Upper lobe of right lung (tissue), 1 donor: ENCODE measurements around the gene SSBP2. TPM values are rescaled to one million over a fixed set of nuclear protein-coding genes. Genes with fewer than 3 reads are reported as not detected.

Source experiments
- ATAC-seq: fragments of 200-7000 bp; cut with Tn5 transposase; one replicate; pipeline ENCODE4 v1.9.1; 2020; ENCODE audit warnings: mild to moderate bottlenecking, moderate library complexity
- DNase-seq: peaks from one replicate; pipeline ENCODE4 v3.0.0-alpha.2; 2020
- H3K27ac ChIP-seq: fragments of 200-600 bp; one replicate; pipeline ENCODE4 v1.8.0; 2022
- H3K27me3 ChIP-seq: fragments of 200-600 bp; one replicate; pipeline ENCODE4 v1.8.0; 2022; ENCODE audit warnings: mild to moderate bottlenecking
- H3K36me3 ChIP-seq: fragments of 200-600 bp; one replicate; pipeline ENCODE4 v1.8.0; 2022
- H3K4me1 ChIP-seq: fragments of 200-600 bp; one replicate; pipeline ENCODE4 v1.8.0; 2022
- H3K4me3 ChIP-seq: fragments of 200-600 bp; one replicate; pipeline ENCODE4 v1.8.0; 2022; ENCODE audit warnings: mild to moderate bottlenecking
- H3K9me3 ChIP-seq: fragments of 200-600 bp; one replicate; pipeline ENCODE4 v1.8.0; 2022
- intact Hi-C: fragments of 100-400 bp; cut with DNase I; formaldehyde crosslinking; loops from one replicate; pipeline ENCODE4 v1.11.0; 2022
- total RNA-seq: library from RNA; stranded (reverse); fragmentation: NEBNext Ultra II Directional; extraction: Animal tissue kit (Norgen Biotek cat#: 25700); gene quantifications from one replicate; pipeline ENCODE4 v1.2.1, GENCODE V29; 2021
- TF ChIP-seq, protein P1 (sequence below): fragments of 200-600 bp; IDR thresholded peaks from one replicate; pipeline ENCODE4 v1.8.0; 2022; ENCODE audit warnings: antibody characterized with exemption
- donor health status: DM: no; HTN: yes; CAD: no; lungs with severe emphysema.

Gene SSBP2
- total RNA-seq, 1 donor from 2014 or later = 43.8 TPM

DNA sequence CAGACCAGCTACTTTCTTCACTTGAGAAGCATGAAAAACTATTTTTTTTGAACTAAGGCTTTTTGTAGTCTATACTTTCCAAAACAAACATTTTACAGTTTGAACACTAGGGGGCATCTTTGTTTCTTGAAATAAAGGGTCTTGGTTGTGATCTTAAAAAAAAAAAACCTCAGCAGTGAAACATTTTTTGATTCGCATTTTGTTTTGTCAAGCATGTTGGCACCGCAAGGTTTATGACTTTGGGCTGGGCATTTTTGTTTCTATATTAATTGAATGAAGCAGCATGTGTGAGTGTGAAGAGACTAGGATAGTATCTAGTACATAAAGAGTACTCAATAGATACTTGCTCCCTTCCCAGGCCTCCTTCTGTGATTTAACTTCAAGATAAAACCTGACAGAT lies 325.3 kb downstream of the SSBP2 start:
- no peak for DNase-seq
- peak overlapping the region; percentile 31 for H3K27ac ChIP-seq
- intact Hi-C loops = no loop called here

DNA sequence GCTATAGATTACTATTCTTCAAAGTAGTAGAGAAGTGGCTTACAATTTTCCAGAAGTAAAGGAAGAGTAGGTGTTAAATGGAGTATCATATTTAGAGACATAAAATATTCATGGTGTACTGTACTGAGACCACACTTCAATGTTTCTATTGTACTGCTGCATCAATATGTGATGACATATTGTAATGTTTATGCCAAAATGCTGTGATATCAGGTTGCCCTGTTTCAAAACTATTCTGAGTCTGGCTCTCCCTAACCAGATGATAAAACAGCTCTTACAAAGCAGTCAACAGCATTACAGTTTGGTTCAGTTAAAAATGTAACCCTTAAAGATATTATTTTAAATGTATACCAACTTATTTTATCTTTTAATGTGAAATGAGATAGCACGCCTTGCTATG lies 326.2 kb downstream of the SSBP2 start:
- intact Hi-C loops = no loop called here

More for the DNA sequence above, 325.3 kb downstream of the SSBP2 start:
- Histone ChIP-seq H3K9me3 (no peaks in the 10 kb centered on the region), H3K27me3 (no peaks in the 10 kb centered on the region), H3K36me3 (no peaks in the 10 kb centered on the region), H3K4me3 (no peak overlapping the region), H3K4me1 (peaks cover 17% of the 10 kb centered on the region)
- ATAC-seq = peak; percentile 58
- TF ChIP-seq, protein P1, sequence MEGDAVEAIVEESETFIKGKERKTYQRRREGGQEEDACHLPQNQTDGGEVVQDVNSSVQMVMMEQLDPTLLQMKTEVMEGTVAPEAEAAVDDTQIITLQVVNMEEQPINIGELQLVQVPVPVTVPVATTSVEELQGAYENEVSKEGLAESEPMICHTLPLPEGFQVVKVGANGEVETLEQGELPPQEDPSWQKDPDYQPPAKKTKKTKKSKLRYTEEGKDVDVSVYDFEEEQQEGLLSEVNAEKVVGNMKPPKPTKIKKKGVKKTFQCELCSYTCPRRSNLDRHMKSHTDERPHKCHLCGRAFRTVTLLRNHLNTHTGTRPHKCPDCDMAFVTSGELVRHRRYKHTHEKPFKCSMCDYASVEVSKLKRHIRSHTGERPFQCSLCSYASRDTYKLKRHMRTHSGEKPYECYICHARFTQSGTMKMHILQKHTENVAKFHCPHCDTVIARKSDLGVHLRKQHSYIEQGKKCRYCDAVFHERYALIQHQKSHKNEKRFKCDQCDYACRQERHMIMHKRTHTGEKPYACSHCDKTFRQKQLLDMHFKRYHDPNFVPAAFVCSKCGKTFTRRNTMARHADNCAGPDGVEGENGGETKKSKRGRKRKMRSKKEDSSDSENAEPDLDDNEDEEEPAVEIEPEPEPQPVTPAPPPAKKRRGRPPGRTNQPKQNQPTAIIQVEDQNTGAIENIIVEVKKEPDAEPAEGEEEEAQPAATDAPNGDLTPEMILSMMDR = peak; percentile 59

DNA sequence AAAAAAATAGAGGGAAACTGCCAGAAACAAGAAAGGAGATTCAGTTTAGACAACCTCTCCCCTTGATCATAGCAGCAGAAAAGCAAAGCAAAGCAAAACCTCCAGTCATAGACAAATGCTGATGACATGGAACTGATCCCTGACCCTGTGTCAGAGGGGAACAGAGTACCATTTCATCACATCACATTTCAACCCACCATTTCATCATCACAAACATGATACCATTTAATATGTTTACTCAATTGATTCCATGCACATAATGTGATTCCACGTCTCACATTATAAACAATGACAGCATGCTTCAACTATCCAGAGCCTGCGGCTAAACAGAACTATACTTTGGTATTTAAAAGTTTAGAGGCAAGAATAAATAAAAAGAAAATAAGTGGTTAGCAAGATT lies 328.2 kb downstream of the SSBP2 start:
- Histone ChIP-seq H3K9me3 (no peaks in the 10 kb centered on the region), H3K27ac (peak overlapping the region; percentile 3), H3K36me3 (peaks cover 10% of the 10 kb centered on the region), H3K4me3 (no peak overlapping the region), H3K27me3 (no peaks in the 10 kb centered on the region), H3K4me1 (peaks cover 17% of the 10 kb centered on the region)
- intact Hi-C loops = no loop called here
- TF ChIP-seq, protein P1 = no peak
- DNase-seq (no peak), ATAC-seq (no peak)

More for the DNA sequence above, 326.2 kb downstream of the SSBP2 start:
- no peaks in the 10 kb centered on the region for H3K27me3 ChIP-seq
- DNase-seq (no peak), ATAC-seq (no peak)
- TF ChIP-seq, protein P1 = no peak
- no peaks in the 10 kb centered on the region for H3K9me3 ChIP-seq
- H3K4me3 ChIP-seq = no peak overlapping the region
- peaks cover 17% of the 10 kb centered on the region for H3K4me1 ChIP-seq
- H3K36me3 ChIP-seq = peaks cover 7% of the 10 kb centered on the region
- H3K27ac ChIP-seq = no peak overlapping the region

DNA sequence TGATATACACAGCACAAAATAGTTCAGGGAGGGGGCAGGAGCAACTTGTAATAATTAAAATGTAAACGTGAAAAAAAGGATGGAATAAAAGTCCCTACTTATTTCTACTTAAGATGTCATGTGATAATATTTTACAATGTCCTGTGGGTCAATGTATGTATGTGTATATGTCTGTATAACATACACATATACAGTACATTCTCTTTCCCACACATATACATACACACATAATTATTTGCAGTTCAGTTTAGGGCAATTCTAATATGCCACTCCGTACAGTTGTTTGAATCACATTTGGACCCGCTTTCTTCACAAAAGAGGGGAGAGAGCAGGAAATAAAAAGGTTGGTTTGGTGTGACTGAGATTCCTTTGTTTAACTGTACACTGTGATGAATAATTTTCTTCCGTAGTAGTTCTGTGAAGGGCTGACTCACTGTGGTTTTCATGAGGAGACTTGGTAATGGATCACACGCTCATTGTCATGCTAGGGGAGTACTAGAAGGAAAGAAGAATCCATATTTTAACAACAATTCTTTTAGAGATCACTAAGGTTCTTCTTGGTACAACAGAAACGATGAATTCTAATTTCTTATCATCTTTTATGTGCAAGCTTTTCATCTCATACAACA lies 330.7 kb downstream of the SSBP2 start:
- DNase-seq = no peak
- TF ChIP-seq, protein P1 = no peak

DNA sequence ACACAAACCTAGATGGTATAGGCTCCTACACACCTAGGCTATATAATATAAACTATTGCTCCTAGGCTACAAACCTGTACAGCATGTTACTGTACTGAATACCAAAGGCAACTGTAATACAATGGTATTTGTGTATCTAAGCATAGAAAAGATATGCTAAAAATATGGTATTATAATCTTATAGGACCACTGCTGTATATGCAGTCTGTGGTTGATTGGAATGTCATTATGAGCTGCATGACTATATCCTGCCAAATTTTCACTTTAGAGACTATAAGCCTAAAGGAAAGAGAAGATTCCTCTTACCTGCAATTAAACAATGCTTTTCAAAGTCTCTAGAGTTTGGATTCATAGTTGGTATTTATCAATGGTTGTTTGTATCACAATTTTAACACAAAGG lies 332.3 kb downstream of the SSBP2 start:
- Histone ChIP-seq H3K36me3 (peaks cover 10% of the 10 kb centered on the region), H3K4me3 (no peak overlapping the region), H3K27ac (no peak overlapping the region), H3K4me1 (no peaks in the 10 kb centered on the region), H3K27me3 (no peaks in the 10 kb centered on the region), H3K9me3 (no peaks in the 10 kb centered on the region)
- TF ChIP-seq, protein P1 = no peak
- no peak for DNase-seq
- no peak for ATAC-seq
- intact Hi-C loops = no loop called here

More for the DNA sequence above, 330.7 kb downstream of the SSBP2 start:
- Histone ChIP-seq H3K36me3 (peaks cover 10% of the 10 kb centered on the region), H3K4me3 (no peak overlapping the region), H3K9me3 (no peaks in the 10 kb centered on the region), H3K27me3 (no peaks in the 10 kb centered on the region), H3K27ac (no peak overlapping the region), H3K4me1 (no peaks in the 10 kb centered on the region)
- peak; percentile 39 for ATAC-seq
- intact Hi-C loops = no loop called here

DNA sequence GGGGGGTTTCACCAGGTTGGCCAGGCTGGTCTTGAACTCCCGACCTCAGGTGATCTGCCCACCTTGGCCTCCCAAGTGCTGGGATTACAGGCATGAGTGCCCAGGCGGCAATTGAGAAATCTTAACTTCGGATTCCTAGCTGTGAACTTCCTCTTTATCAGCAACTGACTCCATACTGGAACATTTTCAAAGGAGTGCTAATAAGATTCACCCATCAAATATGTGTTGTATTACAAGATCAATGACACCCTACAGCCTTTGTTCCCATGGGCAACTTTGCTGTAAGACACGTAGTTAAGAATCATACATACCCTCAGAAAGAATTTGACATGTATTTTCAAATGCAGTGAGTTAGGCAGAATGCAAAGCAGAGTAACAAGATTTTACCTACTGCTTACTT lies 333.8 kb downstream of the SSBP2 start:
- no peaks in the 10 kb centered on the region for H3K27me3 ChIP-seq
- H3K36me3 ChIP-seq = peaks cover 10% of the 10 kb centered on the region
- ATAC-seq = no peak
- H3K27ac ChIP-seq = no peak overlapping the region
- H3K9me3 ChIP-seq = no peaks in the 10 kb centered on the region
- no peaks in the 10 kb centered on the region for H3K4me1 ChIP-seq
- no peak for DNase-seq
- intact Hi-C loops = no loop called here
- H3K4me3 ChIP-seq = no peak overlapping the region
- TF ChIP-seq, protein P1 = no peak
